ENCODE results near the gene KCNQ1. TPM values are rescaled to one million over a fixed set of nuclear protein-coding genes. Genes with fewer than 3 reads are reported as not detected.

The KCNQ1 gene
- total RNA-seq, 1 experiment from 2014 or later = 2.5 TPM

GRCh38 chr11:2722955-2723354, 278.1 kb downstream of the KCNQ1 start (continued):
- TF ChIP-seq GABPB1 (CRISPR knock-in tag; IDR thresholded peaks at IDR 0.05) = no peak
- no peak for TF ChIP-seq TEAD4 (CRISPR knock-in tag; IDR thresholded peaks at IDR 0.05)

DNA sequence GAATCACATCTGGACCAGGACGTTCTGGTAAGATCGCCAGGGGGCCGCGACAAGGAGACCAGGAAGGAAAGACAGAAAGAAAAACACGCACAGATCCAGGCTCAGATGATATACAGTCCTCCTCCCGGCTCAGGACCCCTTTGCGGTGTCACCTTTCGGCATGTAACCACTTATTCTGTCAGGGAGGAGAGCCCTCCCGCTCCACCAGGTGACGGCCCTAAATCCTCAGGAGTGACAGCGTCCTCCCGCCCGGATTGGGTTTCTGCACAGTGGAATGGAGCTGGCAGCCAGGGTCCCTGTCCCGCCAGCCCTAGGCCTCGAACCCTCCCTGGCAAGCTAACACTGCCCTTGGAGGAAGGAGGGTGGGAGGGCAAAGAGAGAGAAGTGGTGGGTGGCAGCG, 279.3 kb downstream of the KCNQ1 start:
- POLR2A ChIA-PET = no interaction called here
- Mint-ChIP-seq H3K36me3 (no peaks in the 10 kb centered on the region; the same call in 1 of the 2 replicates), H3K4me3 (no peak overlapping the region), H3K27ac (no peak overlapping the region), H3K9me3 (peaks cover 9% of the 10 kb centered on the region; the same call in 1 of the 2 replicates), H3K27me3 (ENCODE audit: low read depth) (peaks cover 96% of the 10 kb centered on the region), H3K4me1 (peaks cover 29% of the 10 kb centered on the region)
- CTCF ChIA-PET = interaction anchor here (0.8 to 1.5 kb wide), 2 partner anchors 31 to 193 kb away, joined by 3 to 4 read pairs; no protein-coding TSS in a partner anchor
- ATAC-seq (no peak), DNase-seq (ENCODE audit: low spot score) (no peak)
- TF ChIP-seq RELA (CRISPR knock-in tag; IDR thresholded peaks at IDR 0.05; ENCODE audit: borderline replicate concordance) (no peak), ERG (CRISPR knock-in tag; IDR thresholded peaks at IDR 0.05) (no peak), ZNF138 (CRISPR knock-in tag; conservative IDR thresholded peaks at IDR 0.05) (no peak), RORB (CRISPR knock-in tag; IDR thresholded peaks at IDR 0.05) (no peak), ZNF263 (CRISPR knock-in tag; IDR thresholded peaks at IDR 0.05; ENCODE audit: low read depth) (no peak), TCF7 (CRISPR knock-in tag; IDR thresholded peaks at IDR 0.05; ENCODE audit: low read depth) (no peak), ELF4 (CRISPR knock-in tag; IDR thresholded peaks at IDR 0.05; ENCODE audit: low read depth) (no peak)

- Mint-ChIP-seq H3K4me3 (no peak overlapping the region), H3K36me3 (no peaks in the 10 kb centered on the region; the same call in 1 of the 2 replicates), H3K27me3 (ENCODE audit: low read depth) (peaks cover 96% of the 10 kb centered on the region), H3K4me1 (peaks cover 22% of the 10 kb centered on the region), H3K9me3 (peaks cover 9% of the 10 kb centered on the region; the same call in 1 of the 2 replicates), H3K27ac (no peak overlapping the region)
- DNase-seq (ENCODE audit: low spot score) (no peak), ATAC-seq (no peak)
- CTCF ChIA-PET = interaction anchor here (0.8 to 1.5 kb wide), 3 partner anchors 32 to 194 kb away, joined by 3 to 5 read pairs (median 4); no protein-coding TSS in a partner anchor
- POLR2A ChIA-PET = no interaction called here
- TF ChIP-seq IRF2 (CRISPR knock-in tag; IDR thresholded peaks at IDR 0.05; ENCODE audit: borderline replicate concordance, low read depth) (no peak), USF1 (CRISPR knock-in tag; IDR thresholded peaks at IDR 0.05) (no peak), NR3C1 (CRISPR knock-in tag; conservative IDR thresholded peaks at IDR 0.05; ENCODE audit: low read depth) (no peak), ZNF121 (CRISPR knock-in tag; IDR thresholded peaks at IDR 0.05) (no peak), ZNF423 (CRISPR knock-in tag; IDR thresholded peaks at IDR 0.05) (no peak), NR2C2 (CRISPR knock-in tag; IDR thresholded peaks at IDR 0.05) (no peak), PRDM15 (CRISPR knock-in tag; IDR thresholded peaks at IDR 0.05) (no peak), USF2 (CRISPR knock-in tag; IDR thresholded peaks at IDR 0.05) (no peak)
- TF ChIP-seq, protein P1, sequence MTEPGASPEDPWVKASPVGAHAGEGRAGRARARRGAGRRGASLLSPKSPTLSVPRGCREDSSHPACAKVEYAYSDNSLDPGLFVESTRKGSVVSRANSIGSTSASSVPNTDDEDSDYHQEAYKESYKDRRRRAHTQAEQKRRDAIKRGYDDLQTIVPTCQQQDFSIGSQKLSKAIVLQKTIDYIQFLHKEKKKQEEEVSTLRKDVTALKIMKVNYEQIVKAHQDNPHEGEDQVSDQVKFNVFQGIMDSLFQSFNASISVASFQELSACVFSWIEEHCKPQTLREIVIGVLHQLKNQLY (CRISPR knock-in tag; IDR thresholded peaks at IDR 0.05) = no peak
Measured at GRCh38 chr11:2724653-2725367, 280.0 kb downstream of the KCNQ1 start.

All from WTC11 (cell line).